Measurements from ENCODE around the gene ARID4B. TPM values are rescaled to one million over a fixed set of nuclear protein-coding genes. Genes with fewer than 3 reads are reported as not detected.

Gene ARID4B
- total and polyA plus RNA-seq, 2 of the 13 experiments (the other 11 are each of a cell fraction or from before 2014, with no cell fraction given): 9.7 to 24.6 TPM

GRCh38 chr1:235161685-235162327 lies 166.2 kb downstream of the ARID4B start (continued):
- TF ChIP-seq ZHX1 (CRISPR knock-in tag; IDR thresholded peaks at IDR 0.05; ENCODE audit: low read depth) (peak; percentile 12; the same call in 1 of the 2 replicates), ZBTB33 (CRISPR knock-in tag; IDR thresholded peaks at IDR 0.05) (peak; percentile 30; the same call in 1 of the 2 replicates), TARDBP (CRISPR knock-in tag; IDR thresholded peaks at IDR 0.05) (0 out of 2 replicates have a peak, but pooled peaks have one; percentile 4), ZBTB38 (CRISPR knock-in tag; IDR thresholded peaks at IDR 0.05) (peak; percentile 19; the same call in 1 of the 2 replicates), TBP (CRISPR knock-in tag; IDR thresholded peaks at IDR 0.05) (no peak)

Data from HepG2 (cell line).